GM18520 (cell line): Measurements from ENCODE around the gene RAI1.

ENCODE experiments used
- ATAC-seq: cut with Tn5 transposase; IDR thresholded peaks from one replicate; pipeline ENCODE4 v1.9.1; 2021; ENCODE audit not compliant: unreplicated experiment

The RAI1 gene

DNA sequence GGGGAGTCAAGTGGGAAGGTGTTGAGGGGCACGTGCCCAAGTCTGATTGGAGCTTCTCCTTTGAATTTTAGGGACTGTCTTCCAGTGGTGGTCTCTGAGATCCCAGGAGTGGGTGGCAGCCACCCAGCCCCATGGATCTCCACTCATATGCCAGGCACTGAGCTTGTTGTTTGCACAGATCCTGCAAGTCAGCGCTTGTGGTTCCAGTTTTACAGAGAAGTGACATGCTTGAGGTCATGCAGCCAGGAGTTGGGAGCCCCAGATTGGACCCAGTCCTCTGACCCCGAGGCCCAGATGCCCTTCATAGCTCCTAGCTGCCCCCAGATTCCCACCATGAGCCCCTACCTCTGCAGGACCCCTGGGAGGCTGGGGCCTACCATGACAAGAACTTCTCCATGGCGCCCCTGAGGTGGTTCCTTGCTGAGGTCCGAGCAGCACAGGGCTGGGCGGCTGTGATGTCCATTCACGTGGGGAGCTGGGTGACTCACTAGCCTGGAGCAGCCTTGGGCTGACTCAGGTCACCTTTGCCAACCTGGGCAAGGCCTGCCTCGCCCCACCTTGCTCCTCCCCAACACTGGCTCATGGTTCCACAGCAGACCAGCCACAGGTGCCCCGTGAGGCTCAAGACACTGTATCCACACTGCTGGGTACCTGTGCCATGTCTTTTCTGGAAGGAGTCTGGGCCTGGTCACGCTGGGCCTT, 47.4 kb downstream of the RAI1 start:
- no peak for ATAC-seq

DNA sequence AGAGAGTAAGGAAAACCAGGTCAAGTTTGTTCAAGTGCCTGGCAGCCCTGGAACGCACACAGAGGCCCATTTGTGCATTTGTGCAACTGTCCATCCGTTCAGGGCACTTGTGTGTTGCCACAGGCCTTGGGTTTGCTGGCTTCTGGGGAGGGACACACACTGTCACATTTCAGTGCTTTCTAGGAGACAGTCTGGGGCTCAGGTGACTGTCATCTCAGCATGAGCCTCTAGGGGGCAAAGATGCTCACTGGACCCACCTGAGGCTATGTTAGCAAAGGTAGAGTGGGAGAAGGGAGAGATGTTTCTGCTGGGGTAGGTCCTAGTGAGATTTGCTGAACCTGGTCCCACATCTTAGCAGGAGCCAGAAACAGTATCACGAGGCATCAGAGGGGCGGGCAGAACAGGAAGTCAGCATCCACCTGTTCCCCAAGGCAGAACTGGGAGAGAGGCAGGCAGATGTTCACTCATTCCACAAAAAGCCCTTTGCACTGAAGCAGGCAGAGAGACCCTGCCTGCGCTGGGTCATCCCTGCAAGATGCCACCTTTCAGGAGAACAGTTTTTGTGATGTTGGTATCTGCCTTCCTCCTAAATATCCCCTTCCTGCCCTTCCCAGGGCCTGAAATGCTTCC, 48.5 kb downstream of the RAI1 start:
- ATAC-seq, result no peak

DNA sequence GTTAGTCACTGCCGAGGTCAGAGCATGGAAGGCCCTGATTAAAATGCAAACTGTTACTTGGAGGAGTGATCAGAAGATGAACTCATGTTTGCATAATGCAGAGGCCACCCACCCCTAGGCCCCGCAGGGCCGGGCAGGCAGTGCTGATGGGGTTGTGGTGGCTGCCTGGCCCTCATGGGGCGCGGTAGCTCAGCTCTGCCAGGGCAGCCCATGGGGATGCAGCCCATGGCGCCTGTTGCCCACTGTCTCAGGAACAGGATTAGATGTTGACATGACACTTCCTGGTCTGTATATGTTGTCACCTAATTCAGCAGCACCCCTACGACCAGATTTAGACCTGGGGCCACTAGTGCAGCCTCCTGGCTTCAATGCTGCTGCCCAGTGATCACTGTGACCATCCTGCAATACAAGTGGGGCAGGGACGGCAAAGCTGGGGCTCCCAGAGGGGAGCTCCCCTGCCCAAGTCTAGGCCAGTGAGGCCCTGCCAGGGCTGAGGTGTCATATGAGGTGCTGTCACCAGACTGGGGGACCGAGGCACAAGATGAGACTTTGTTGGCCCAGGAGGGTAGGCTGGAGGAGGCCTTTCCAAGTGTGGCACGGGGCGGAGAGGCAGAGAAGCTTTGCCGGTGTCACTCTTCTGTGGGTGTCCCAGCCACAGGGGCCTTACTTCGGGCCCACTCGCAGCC, 49.1 kb downstream of the RAI1 start:
- ATAC-seq, result no peak

DNA sequence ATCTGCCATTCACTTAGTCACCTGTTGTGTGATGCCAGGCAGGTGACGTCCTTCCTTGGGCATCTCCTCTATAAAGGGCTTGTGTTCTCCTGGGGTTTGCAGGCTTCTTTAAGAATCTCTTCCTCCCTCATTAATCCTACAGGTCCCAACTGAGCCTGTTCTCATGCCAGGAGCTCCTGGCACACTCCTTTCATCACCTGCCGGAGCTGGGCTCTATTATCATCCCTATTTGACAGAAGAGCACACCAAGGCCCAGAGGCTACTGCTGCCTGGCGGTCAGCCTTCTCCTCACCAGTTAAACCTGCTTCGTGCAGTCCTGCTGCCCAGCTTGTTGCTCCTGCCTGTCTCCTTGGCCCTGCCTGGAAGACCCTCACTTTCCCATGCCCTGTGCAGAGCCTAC, 51.2 kb downstream of the RAI1 start:
- ATAC-seq, result no peak

DNA sequence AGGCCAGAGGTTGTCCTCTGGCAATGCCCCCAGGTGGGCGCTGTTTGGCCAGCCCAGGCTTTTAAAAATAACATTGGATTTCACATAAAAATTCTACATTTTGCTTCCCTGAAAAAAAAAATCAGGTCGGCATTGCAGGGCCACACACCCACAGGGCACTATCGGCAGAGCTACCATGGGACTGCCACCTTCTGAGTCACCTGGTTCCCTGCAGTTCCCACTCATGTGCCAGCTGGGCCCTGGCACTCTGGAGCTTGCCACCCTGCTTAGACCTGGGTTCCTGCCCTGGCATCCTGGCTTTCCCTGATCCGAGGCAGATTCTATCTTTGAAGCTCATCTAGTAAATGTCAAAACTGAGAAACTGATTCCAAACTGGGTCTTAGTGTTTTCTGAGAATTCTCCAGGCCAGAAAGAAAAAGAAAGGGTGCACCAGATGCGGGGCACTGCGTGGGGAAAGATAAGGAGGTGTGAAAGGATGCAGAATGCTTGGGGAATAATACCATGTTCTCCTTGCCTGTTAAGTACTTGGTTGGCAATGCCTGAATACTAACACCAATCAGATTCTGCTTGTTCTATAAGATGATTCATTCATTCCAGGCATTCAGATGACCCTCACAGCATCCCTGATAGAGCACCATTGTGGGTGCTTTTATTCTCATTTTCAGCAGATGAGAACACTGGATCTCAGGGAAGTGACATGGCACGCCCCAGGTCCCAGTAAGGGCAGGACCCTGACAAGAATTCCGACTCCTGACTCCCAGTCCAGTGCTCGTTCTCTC, 51.8 kb downstream of the RAI1 start:
- ATAC-seq, result no peak

DNA sequence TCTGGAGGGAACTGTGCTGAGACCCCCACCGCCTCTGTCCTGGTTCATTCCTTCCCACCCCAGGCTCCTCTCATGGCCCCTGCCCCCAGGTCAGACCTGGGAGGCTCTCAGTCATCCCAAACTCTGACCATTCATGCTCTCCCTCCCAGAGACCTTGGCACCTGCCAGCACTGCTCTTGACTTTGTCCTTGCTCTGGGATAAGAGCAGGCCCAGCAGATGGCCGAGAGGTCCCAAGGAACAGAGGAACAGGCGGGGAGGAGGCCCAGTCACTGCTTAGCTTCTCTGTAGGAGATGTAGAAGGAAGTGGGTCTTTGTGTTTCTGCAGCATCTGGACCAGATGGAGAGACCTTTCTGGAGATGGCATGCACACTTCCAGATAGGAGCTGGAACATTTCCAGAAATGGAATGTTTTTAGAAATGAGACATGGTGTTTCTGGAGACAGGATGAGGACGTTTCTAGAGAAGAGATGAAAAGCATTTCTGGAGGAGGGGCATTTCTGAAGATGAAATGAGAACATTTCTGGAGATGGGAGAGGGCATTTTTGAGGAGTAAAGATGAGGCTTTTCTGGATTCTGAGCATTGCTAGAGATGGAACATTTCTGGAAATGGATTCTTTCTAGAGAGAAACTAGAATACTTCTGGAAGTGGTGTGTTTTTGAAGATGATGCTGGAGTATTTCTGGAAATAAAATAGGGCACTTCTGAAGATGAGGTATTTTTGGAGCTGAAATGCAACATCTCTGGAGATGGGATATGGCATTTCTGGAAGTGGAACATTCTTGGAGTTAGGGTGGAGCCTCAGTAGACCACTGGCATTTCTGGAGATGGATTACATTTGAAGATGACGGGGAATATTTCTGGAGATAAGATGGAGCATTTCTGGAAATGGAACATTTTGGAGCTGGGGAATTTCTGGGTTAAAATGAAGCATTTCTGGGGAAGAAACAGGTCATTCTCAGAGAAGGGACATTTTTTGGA, 55.2 kb downstream of the RAI1 start:
- ATAC-seq, result no peak

DNA sequence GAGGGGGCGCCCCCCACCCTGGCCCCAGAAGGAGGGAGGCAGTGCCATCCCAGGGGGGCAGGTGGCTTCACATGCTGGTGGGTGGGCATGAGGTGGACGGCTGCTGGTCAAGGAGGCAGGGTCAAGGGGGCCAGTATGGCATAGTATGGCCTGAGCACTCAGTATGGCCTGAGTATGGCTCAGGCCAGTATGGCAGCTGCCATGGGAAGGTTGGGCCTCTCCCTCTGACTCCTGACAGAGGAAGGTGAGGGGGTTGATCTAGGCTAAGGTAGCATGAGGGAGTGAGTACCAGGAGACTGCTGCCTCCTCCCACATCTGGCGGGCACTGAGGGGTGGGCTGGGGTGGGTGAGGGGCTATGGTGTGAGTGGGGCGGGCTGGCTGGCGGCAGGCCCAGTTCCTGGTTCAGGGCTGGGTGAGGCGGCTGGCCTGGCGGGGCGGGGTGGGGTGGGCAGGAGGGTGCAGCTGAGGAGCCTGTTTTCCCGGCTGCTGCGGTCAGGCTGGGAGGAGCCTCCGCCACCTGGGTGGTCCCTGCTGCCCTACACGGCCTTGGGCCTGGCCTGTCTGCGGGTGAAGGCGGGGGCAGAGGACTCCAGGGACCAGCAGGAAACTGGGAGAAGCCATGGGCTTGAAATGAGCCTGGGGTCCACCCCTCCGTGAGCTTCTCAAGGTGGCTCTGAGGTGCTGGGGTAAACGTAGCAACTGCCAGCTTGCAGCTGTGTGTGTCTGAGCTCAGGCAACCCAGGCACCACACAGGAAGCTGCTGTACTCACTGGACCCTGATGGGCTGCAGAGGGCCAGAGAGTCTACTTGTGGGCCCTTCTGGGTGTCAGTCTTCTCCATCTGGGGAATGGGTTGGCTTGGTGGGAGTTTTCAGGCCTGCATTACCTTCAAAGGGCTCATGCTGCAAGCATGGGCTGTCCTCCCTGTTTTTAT, 57.0 kb downstream of the RAI1 start:
- no peak for ATAC-seq

DNA sequence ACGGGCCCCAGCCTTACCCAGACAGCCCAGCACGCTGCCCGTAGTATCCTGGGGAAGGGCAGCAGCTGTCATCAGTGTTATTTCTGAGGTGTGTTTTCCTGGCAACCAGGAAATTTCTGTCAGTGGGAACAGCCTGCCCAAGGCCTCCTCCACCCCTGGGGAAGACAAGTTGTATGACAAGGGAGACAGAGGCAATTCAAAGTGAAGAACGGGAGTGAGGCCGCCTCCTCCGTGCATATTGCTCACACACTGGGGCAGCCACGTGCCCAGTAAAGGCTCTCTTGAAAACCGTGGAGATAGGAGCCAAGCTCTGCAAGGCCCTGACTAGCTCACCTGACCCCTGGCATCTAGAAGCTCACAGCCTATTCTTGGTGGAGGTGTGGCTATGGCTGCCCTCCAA, 57.6 kb downstream of the RAI1 start:
- no peak for ATAC-seq

DNA sequence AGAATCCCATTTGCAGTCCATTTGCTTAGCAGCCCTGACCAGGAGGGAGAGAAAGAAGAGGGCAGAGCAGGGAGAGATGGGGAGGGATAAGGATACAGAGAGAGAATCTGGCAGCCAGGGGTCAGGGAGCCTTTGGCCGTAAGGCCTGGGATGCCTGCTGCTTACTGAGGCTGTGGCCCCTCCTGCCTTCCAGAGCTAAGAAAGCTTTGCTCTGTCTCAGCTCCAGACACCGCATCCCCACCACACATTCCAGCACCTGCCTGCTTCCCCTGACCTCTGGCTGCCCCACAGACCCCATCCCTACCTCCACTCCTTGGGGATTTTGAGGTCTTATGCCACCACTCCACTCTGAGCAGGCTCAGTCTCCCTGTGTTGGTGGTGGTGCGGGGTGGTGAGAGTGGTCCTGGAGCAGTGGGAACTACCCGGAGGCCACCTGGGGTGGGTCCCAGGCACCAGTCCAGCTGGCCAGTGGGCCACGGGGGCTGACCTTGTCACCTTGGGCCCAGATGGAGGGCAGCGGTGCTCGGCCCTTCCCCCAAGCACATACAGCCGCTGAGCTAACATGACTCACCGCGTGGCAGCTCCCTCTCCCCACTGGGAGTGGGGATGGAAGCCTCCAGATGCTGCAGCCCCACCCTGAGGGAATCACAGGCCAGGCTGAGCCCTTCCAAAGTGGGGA, 58.3 kb downstream of the RAI1 start:
- no peak for ATAC-seq

DNA sequence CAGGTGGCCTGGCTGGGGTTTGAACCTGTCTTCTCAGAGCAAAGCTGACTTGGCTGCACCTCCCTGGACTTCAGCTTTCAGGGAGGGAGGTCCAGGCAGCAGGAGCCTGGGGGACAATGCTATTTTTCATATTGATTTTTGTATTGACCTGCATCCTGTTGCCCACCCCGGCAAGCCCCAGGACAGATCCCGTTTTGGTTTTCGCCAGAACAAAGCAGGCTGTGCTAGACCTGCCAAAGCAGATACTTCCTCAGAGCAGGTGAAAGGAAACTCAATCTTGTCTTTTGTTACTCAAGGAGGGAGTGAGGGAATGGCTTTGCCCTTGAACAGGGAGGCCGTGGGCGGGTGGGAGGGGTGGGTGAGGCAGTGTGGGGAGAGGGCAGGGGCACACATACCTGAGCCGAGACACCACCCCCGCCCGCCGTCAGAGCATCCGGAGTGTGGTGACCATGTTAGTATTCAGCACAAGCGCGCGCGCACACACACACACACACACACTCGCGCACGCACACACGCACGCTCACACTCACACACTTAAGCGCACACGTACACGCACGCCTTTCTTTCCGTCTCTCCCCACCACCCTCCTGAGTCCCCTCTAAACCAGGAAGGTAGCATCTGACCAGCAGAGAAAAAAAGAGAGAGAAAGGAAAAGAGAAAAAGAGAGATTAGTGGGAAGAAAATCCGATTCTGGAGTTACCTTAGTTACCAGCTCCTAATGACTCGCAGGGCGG, 59.5 kb downstream of the RAI1 start:
- ATAC-seq, result no peak

DNA sequence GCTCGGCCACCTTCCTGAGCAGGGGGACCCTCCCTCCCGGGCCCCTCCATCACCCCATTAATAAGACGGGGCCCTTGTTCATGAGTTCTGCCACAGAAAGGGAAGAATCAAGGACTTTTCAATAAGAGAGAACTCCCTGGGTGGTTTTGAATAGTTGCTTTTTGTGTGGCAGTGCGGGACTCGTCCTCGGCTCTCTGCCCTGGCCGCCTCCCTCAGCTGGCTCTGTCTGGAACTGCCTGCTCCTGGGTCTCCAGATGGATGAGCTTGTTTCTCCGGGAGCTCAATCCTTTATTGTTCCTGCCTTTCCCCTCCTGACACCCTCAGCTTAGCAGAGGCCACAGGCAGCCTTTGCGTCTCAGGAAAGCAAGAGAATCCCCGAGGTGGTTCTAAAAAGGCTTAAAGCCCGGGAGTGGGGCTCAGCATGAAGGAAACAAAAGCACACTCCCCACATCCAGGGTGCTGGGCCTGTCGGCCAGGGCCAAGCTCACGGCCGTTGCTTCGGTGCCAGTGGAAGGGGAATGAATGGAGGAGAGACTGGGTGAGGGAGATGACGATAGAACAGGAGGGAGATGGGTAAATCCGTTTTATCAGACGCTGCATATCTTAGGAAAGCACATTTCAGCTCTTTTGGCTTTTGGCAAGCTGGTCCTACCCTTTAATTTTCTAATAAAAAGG, 60.2 kb downstream of the RAI1 start:
- ATAC-seq, result no peak

DNA sequence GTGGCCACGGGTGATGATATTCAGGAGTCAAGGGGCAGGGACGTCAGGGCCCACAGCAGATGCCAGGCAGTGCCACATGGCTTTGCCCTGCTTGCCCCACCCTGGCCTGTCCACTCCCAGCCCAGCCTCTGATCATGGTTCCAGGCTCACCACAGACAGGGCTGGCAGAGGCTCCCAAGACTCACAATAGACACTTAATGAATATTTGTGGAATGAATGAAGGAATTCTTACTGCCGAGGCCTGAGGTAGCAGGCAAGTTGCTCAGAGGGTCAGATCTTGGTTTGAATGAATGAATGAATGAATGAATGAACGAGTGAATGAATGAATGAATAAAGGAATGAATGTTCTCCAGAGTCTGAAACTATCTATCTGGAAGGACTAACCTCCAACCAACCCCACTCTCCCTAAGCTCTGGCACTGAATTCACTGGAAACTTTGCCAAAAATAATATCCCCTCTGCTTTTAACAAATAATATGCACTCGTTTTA, 60.9 kb downstream of the RAI1 start:
- ATAC-seq, result no peak

DNA sequence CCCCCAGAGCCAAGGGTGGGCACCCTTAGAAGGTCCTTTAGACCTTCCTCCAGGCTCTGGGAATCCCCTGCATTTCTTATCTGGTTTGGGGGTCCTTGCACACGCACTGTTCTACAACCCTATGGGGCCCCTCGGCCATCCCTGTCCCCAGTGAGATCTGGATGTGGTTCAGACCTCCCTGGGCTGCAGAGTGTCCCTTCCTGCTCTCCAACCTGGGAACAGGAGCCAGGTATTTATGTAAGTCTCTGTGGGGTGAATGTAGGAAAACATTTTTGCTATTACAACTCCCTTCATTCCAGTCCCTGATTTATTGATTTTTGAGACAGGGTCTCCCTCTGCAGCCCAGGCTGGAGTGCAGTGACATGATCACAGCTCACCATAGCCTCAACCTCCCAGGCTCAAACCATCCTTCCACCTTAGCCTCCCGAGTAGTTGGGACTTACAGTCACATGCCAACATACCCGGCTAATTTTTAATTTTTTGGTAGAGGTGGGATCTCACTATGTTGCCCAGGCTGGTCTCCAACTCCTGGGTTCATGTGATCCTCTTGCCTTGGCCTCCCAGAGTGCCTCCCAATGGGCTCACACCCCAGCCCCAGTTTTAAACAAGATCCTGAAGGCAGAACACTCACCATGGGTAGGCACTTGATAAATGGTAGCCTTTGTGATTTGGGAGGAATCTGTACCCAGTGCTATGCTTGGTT, 61.6 kb downstream of the RAI1 start:
- no peak for ATAC-seq

DNA sequence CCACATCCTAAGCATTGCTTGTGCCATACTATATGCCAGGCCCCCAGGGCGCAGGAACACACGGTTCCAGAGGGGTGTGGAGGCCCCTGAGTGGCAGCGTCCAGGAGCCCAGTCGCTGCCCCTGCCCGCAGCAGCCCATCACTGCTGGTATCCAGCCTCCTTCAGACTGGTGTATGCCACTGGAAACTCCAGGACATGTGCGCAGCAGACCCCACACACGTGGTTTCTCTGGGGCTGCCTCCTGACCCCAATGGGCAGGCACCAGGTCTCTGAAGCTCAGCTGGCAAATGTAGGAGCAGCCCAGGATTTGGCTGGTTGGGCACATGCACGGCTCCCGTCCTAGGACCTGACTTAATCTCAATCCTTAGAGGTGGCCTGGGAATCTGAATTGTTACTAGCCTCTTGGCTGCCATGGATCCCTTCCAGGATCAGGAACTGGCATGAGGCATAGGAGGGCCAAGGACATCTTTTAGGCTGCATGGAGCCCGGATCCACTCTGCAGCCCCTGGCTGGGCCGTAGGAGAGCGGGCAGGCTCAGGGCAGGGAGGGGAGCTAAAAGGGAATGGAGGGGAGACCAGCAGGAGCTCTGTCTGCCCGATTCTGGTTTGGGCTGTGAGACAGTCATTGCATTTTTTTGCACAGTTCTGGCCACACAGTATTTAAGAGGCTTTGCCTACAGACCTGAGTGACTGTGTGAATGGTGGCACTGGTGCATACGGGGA, 62.3 kb downstream of the RAI1 start:
- ATAC-seq, result no peak

DNA sequence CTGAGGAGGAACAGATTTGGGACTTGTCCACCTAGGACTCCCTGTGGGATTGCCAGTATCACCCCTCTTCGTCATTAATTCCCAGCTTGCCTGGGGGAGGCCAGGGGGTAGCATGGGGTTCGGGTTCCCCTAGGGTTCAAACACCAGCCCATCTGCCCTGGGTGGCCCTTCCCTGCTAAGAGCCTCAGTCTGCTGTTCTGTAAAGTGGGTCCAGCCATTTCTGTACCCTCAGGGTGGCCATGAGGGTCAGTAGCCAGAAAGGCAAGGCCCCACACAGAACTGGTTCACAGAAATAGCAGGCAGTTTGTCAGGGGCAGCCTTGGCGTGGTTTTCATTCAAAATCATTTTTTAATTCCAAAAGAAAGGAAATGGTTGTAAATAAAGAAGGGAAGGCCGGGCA, 62.9 kb downstream of the RAI1 start:
- ATAC-seq, result no peak
